Measurements from ENCODE around the gene CAB39. TPM values are rescaled to one million over a fixed set of nuclear protein-coding genes. Genes with fewer than 3 reads are reported as not detected.

CAB39 gene
- total RNA-seq, 2 experiments from 2014 or later, result 128 to 129 TPM

DNA sequence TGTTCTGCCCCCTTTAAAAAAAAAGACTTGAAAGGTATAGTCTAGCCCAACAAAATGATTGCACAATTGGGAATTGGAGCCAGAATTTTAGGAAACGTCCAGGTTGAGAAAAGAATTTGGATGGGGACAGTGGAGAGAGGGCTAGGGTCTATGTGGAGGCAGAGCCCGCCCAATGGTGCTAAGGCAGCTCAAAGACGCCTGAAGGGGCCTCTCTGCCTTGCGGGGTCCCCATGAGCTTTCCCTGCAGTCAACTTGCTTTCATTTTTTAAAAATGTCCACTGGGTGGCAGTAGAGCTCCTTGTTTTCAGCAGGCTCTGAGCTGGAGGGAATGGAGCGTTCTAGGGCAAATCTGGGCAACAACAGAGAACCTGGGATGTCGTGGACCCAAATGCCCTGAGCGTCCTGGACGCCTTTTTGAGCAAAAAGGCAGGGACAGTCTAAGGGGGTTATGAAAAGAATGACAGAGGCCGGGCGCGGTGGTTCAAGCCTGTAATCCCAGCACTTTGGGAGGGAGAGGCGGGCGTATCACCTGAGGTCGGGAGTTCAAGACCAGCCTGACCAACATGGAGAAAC lies 111.8 kb downstream of the CAB39 start:
- POLR2A ChIA-PET, result interaction anchor here (0.7 to 1.3 kb wide), 2 partner anchors 160 to 715 kb away, joined by 4 to 6 read pairs; no protein-coding TSS in a partner anchor
- Mint-ChIP-seq H3K27ac (no peak overlapping the region), H3K27me3 (peaks cover 32% of the 10 kb centered on the region), H3K36me3 (peaks cover 5% of the 10 kb centered on the region), H3K4me3 (no peak overlapping the region), H3K4me1 (ENCODE audit: low read depth) (peaks cover 9% of the 10 kb centered on the region), H3K9me3 (no peaks in the 10 kb centered on the region)
- intact Hi-C loops (cut with micrococcal nuclease), result loop anchor here (1.0 kb wide), 3 partner anchors 24 to 229 kb away; no protein-coding TSS in a partner anchor
- DNase-seq, result peak; percentile 58
- CTCF ChIA-PET, result interaction anchor here (0.6 to 5.7 kb wide), 62 partner anchors 8 to 896 kb away, joined by 3 to 98 read pairs (median 4); partner anchors contain the start of genes GPR55, ITM2C and PSMD1

DNA sequence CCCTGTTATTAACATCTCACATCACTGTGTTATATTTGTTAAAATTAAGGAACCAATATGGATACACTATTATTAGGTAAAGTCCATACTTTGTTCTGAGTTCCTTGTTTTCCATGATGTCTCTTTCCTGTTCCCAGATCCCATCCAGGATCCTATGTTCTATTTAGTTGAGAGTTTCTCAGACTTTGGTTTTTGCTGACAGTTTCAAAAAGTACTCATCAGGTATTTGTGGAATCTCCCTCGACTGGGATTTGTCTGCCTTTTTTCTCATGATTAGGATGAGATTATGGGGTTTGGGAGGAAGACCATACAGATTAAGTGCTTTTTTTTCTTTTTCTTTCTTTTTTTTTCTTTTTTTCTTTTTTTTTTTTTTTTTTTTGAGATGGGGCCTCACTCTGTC lies 112.7 kb downstream of the CAB39 start:
- Mint-ChIP-seq H3K27ac (no peak overlapping the region), H3K9me3 (no peaks in the 10 kb centered on the region), H3K4me1 (ENCODE audit: low read depth) (peaks cover 9% of the 10 kb centered on the region), H3K4me3 (no peak overlapping the region), H3K36me3 (peaks cover 4% of the 10 kb centered on the region), H3K27me3 (peaks cover 36% of the 10 kb centered on the region)
- POLR2A ChIA-PET, result interaction anchor here (0.7 kb wide), 1 partner anchor 714 kb away, joined by 4 read pairs; no protein-coding TSS in a partner anchor
- DNase-seq, result no peak
- intact Hi-C loops (cut with micrococcal nuclease), result loop anchor here (5.0 kb wide), 1 partner anchor 87 kb away; no protein-coding TSS in a partner anchor
- CTCF ChIA-PET, result interaction anchor here (0.9 to 5.7 kb wide), 8 partner anchors 15 to 227 kb away, joined by 3 to 98 read pairs (median 8); no protein-coding TSS in a partner anchor

DNA sequence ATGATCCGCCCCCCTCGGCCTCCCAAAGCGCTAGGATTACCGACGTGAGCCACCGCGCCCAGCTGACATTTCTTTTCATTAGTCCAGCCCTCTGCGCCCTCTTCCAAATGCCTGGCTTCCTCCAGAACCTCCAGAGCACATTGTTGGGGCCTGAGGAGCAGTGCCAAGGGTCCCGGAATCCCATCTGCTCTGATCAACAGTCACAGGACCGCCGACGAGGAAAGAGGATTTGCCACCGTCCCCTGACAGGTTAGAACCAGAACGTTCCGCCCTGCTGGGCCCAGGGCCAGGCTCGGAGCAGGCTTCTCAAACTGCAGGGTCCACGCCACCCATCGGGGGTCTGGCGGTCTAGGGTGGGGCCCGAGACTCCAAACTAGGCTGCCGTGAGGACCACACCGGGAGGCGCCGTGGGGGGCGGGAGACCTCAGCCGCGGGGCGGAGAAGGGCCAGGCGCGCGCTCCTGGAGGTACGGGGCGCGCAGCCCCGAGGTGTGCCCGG lies 115.2 kb downstream of the CAB39 start:
- ChIA-PET POLR2A (no interaction called here), CTCF (interaction anchor here (0.8 to 1.8 kb wide), 2 partner anchors 20 to 225 kb away, joined by 3 to 5 read pairs; no protein-coding TSS in a partner anchor)
- no peak for DNase-seq
- H3K4me1 Mint-ChIP-seq (ENCODE audit: low read depth), result peaks cover 9% of the 10 kb centered on the region
- H3K9me3 Mint-ChIP-seq, result no peaks in the 10 kb centered on the region
- no peak overlapping the region for H3K27ac Mint-ChIP-seq
- peaks cover 49% of the 10 kb centered on the region for H3K27me3 Mint-ChIP-seq
- H3K4me3 Mint-ChIP-seq, result no peak overlapping the region
- no peaks in the 10 kb centered on the region for H3K36me3 Mint-ChIP-seq
- intact Hi-C loops (cut with micrococcal nuclease), result loop anchor here (5.0 kb wide), 1 partner anchor 84 kb away; no protein-coding TSS in a partner anchor

DNA sequence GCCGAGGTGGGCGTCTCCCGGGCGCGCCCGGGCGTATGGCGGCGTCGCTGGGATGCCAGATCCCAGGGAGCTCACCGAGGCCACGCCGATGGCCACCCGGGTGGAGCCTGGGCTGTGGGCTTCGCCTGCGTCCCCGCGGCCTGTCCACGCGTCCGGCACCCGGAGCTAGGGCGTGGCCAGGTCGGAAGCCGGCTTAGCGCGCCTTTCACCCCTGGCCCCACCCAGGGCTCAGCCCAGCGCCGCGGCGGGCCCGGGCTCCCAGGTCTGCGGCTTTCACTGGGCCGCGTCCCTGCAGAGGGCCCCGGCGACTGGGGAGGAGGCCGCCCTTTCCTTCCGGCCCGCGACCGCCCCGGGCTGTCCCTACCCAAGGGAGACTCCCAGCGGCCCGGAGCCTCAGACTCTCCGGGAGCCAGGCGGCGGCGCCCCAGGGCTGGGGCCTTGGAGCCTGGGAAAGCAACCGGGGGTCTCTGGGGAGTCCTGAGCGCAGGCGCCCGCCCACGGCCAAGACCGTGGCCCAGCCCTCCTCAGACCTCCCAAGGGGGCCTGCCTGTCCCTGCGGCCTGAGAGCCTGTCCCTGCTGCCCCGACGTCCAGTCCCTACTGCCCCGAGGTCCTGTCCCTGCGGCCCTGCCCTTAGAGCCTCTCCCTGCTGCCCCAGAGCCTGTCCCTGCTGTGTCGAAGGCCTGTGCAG lies 115.8 kb downstream of the CAB39 start:
- intact Hi-C loops (cut with micrococcal nuclease), result loop anchor here (5.0 kb wide), 1 partner anchor 84 kb away; no protein-coding TSS in a partner anchor
- no peak for DNase-seq
- ChIA-PET CTCF (interaction anchor here (0.9 to 1.8 kb wide), 2 partner anchors 19 to 224 kb away, joined by 3 to 5 read pairs; no protein-coding TSS in a partner anchor), POLR2A (no interaction called here)
- Mint-ChIP-seq H3K4me3 (peak overlapping the region; percentile 17), H3K27me3 (peaks cover 49% of the 10 kb centered on the region), H3K9me3 (no peaks in the 10 kb centered on the region), H3K36me3 (no peaks in the 10 kb centered on the region), H3K4me1 (ENCODE audit: low read depth) (peaks cover 9% of the 10 kb centered on the region), H3K27ac (no peak overlapping the region)

DNA sequence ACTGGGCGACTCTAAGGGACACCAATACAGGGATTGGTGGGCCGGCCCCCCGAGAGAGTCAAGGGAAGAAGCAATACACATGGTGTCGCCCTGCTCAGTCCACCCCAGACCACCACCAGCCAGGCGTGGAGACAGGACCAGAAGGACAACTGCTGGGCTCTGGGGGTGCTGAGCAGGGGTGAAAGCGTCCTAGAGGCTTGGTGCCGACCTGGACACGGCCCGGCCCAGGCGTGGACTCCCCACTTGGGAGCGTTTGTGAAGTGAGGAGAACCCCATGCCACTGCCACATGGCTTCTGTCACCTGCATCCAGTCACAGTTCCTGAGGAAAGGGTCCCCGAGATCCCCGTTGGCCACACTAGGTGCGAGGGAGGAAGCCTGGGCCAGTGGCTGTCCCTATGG lies 116.7 kb downstream of the CAB39 start:
- H3K4me1 Mint-ChIP-seq (ENCODE audit: low read depth), result peaks cover 7% of the 10 kb centered on the region
- H3K27me3 Mint-ChIP-seq, result peaks cover 49% of the 10 kb centered on the region
- H3K9me3 Mint-ChIP-seq, result no peaks in the 10 kb centered on the region
- H3K4me3 Mint-ChIP-seq, result no peak overlapping the region
- H3K27ac Mint-ChIP-seq, result no peak overlapping the region
- DNase-seq, result no peak
- H3K36me3 Mint-ChIP-seq, result no peaks in the 10 kb centered on the region
- CTCF ChIA-PET, result interaction anchor here (0.9 to 1.6 kb wide), 2 partner anchors 19 to 21 kb away, joined by 3 to 5 read pairs; no protein-coding TSS in a partner anchor
- POLR2A ChIA-PET, result no interaction called here
- intact Hi-C loops (cut with micrococcal nuclease), result loop anchor here (5.0 kb wide), 1 partner anchor 83 kb away; no protein-coding TSS in a partner anchor

DNA sequence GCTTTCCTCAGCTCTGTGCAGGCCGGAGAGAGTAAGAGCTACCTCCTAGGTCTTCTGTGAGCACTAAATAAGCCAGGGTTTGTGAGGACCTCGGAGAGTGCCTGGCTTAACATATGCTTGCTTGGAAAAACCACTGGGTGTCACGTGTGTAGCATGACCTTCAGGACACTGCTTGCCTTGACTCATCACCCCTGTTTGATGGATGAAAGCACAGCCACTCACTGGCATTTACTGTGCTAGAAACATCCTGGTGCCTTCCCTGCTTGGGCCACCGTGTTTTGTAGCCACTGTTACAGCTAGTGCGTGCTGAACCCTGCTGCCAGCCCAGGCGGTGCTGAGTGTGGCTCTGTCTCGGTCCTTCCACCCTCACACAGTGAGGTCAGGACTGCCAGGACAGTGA lies 117.3 kb downstream of the CAB39 start:
- Mint-ChIP-seq H3K4me1 (ENCODE audit: low read depth) (peaks cover 4% of the 10 kb centered on the region), H3K4me3 (no peak overlapping the region), H3K9me3 (no peaks in the 10 kb centered on the region), H3K36me3 (no peaks in the 10 kb centered on the region), H3K27me3 (peaks cover 47% of the 10 kb centered on the region), H3K27ac (no peak overlapping the region)
- ChIA-PET CTCF (interaction anchor here (1.3 to 1.6 kb wide), 2 partner anchors 19 to 21 kb away, joined by 5 to 8 read pairs; no protein-coding TSS in a partner anchor), POLR2A (no interaction called here)
- intact Hi-C loops (cut with micrococcal nuclease), result loop anchor here (5.0 kb wide), 1 partner anchor 82 kb away; no protein-coding TSS in a partner anchor
- no peak for DNase-seq

DNA sequence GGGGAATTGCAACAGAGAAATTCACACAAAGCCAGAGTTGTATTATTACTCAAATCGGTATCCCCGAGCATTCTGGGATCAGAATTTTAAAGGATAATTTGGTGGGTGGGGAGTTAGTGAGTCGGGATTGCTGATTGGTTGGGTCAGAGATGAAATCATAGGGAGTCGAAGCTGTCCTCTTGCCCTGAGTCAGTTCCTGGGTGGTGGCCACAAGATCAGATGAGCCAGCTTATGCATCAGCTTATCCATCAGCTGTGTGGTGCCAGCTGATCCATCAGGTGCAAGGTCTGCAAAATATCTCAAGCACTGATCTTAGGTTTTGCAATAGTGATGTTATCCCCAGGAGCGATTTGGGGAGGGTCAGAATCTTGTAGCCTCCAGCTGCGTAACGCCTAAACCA lies 117.8 kb downstream of the CAB39 start:
- H3K27ac Mint-ChIP-seq, result no peak overlapping the region
- POLR2A ChIA-PET, result no interaction called here
- no peaks in the 10 kb centered on the region for H3K36me3 Mint-ChIP-seq
- no peaks in the 10 kb centered on the region for H3K9me3 Mint-ChIP-seq
- CTCF ChIA-PET, result interaction anchor here (1.3 to 1.6 kb wide), 2 partner anchors 18 to 20 kb away, joined by 5 to 8 read pairs; no protein-coding TSS in a partner anchor
- H3K27me3 Mint-ChIP-seq, result peaks cover 45% of the 10 kb centered on the region
- H3K4me1 Mint-ChIP-seq (ENCODE audit: low read depth), result peaks cover 4% of the 10 kb centered on the region
- intact Hi-C loops (cut with micrococcal nuclease), result no loop called here
- no peak overlapping the region for H3K4me3 Mint-ChIP-seq
- DNase-seq, result peak; percentile 52

DNA sequence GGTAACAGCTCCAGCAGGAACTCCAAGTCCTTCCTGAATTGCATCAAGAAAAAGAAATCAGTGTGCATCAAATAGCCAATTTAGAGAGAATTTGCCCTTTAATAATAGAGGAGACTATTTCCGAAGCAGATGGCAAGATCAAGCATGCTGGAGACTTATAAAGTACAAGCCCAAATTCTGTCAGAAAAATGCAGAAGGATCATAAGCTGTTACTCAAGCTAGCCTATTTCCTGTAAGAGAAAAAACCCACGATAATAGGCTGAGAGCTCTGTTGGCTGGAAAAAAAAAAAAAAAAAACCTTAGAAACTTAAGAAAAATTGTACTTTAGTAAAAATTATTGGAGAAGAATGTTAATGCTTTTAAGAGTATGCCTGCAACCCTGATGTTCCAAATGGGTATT lies 127.7 kb downstream of the CAB39 start:
- DNase-seq, result no peak
- intact Hi-C loops (cut with micrococcal nuclease), result no loop called here
- Mint-ChIP-seq H3K36me3 (no peaks in the 10 kb centered on the region), H3K4me3 (no peak overlapping the region), H3K27ac (no peak overlapping the region), H3K9me3 (peaks cover 10% of the 10 kb centered on the region), H3K27me3 (peaks cover 15% of the 10 kb centered on the region), H3K4me1 (ENCODE audit: low read depth) (peaks cover 6% of the 10 kb centered on the region)
- POLR2A ChIA-PET, result no interaction called here
- CTCF ChIA-PET, result interaction anchor here (1.2 to 3.9 kb wide), 3 partner anchors 16 to 147 kb away, joined by 3 to 19 read pairs (median 4); no protein-coding TSS in a partner anchor

DNA sequence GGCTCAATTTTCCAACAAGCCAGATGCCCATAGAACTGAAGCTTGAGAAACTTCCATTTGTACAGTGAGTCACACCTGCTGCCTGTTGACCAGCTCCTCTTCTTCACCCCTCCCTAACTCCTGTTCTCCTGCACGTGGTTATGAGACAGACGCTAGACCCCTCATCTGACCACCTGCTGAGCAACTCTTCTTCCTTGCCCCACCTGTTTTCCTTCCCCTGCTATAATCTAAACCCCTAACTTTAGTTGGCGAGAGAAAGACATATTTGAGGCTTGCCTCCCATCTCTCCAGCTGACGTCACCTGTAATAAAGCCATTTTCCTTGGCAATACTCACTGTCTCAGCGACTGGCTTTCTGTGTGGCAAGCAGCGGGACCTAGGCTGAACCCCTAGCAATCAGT lies 129.8 kb downstream of the CAB39 start:
- ChIA-PET POLR2A (no interaction called here), CTCF (interaction anchor here (1.2 kb wide), 1 partner anchor 18 kb away, joined by 6 read pairs; no protein-coding TSS in a partner anchor)
- H3K27me3 Mint-ChIP-seq, result peaks cover 23% of the 10 kb centered on the region
- H3K4me1 Mint-ChIP-seq (ENCODE audit: low read depth), result peaks cover 12% of the 10 kb centered on the region
- intact Hi-C loops (cut with micrococcal nuclease), result no loop called here
- H3K27ac Mint-ChIP-seq, result no peak overlapping the region
- peaks cover 10% of the 10 kb centered on the region for H3K9me3 Mint-ChIP-seq
- H3K4me3 Mint-ChIP-seq, result no peak overlapping the region
- DNase-seq, result no peak
- no peaks in the 10 kb centered on the region for H3K36me3 Mint-ChIP-seq

DNA sequence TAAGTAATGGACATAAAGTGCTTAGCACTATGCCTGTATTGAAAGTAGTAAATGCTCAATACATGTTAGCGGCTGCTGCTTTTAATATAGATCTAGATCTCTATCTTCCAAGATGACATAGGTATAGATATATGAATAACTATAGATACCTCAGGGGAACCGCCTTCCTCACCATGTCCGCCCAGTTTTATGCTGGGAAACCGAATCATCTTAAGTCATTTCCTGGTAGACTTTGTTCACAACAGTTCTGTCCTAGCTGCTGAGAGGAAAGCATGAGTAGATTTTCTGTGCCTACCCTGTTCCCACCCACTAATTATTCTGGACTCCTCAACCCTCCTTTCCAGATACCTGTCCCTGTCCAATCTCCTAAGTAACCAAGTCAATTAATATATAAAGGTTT lies 130.5 kb downstream of the CAB39 start:
- intact Hi-C loops (cut with micrococcal nuclease), result no loop called here
- POLR2A ChIA-PET, result no interaction called here
- Mint-ChIP-seq H3K36me3 (no peaks in the 10 kb centered on the region), H3K4me3 (no peak overlapping the region), H3K4me1 (ENCODE audit: low read depth) (peaks cover 18% of the 10 kb centered on the region), H3K27me3 (peaks cover 23% of the 10 kb centered on the region), H3K9me3 (peaks cover 10% of the 10 kb centered on the region), H3K27ac (no peak overlapping the region)
- CTCF ChIA-PET, result interaction anchor here (1.2 kb wide), 1 partner anchor 19 kb away, joined by 6 read pairs; no protein-coding TSS in a partner anchor
- no peak for DNase-seq

DNA sequence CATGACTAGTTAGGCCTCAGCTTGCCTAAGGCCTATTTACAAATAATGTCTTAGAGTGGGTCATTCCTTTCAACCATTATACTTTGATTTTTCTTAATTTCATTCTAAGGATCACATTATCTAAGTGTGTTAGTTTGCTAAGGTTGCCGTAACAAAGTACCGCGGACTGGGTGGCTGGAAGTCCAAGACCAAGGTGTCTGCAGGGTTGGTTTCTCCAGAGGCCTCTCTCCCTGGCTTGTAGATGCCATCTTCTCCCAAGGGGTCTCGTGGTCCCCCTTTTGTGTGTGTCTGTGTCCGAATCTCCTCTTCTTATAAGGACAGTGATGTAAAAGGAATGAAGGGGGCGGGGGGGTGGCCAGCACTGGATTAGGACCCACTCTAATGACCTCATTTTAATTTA lies 133.7 kb downstream of the CAB39 start:
- Mint-ChIP-seq H3K27me3 (peaks cover 36% of the 10 kb centered on the region), H3K27ac (no peak overlapping the region), H3K36me3 (no peaks in the 10 kb centered on the region), H3K4me1 (ENCODE audit: low read depth) (peaks cover 22% of the 10 kb centered on the region), H3K9me3 (no peaks in the 10 kb centered on the region), H3K4me3 (no peak overlapping the region)
- intact Hi-C loops (cut with micrococcal nuclease), result no loop called here
- DNase-seq, result no peak
- ChIA-PET POLR2A (no interaction called here), CTCF (interaction anchor here (0.6 to 8.8 kb wide), 4 partner anchors 19 to 223 kb away, joined by 5 to 79 read pairs (median 28); partner anchors contain the start of gene ITM2C)

Measured in activated CD4-positive, alpha-beta memory T cell treated with anti-CD3 and anti-CD28 coated beads for 36 hours (primary cell).